Measurements from ENCODE around the gene ELAVL1. TPM values are rescaled to one million over a fixed set of nuclear protein-coding genes. Genes with fewer than 3 reads are reported as not detected.
"Not testable (repeated sequence)": the region's sequence is repeated elsewhere in the genome, so short reads cannot be mapped to it uniquely, and the experiment has no call there.

Gene ELAVL1
- polyA plus RNA-seq, 1 donor, result 56.0 TPM

GRCh38 chr19:7940841-7941240, 64.6 kb downstream of the ELAVL1 start:
- H3K27ac ChIP-seq (ENCODE audit: low read length), result no peak overlapping the region
- WGBS (ENCODE audit: insufficient coverage, low lambda C conversion rate), result no CpG with 5 or more reads among the region's 13 CpGs
- H3K36me3 ChIP-seq (ENCODE audit: control insufficient read depth, insufficient read depth, low read length), result peaks cover 34% of the 10 kb centered on the region
- peaks cover 7% of the 10 kb centered on the region for H3K4me1 ChIP-seq (ENCODE audit: control insufficient read depth, insufficient read depth, low read length)
- no peaks in the 10 kb centered on the region for H3K27me3 ChIP-seq (ENCODE audit: control insufficient read depth, insufficient read depth, low read length)
- no peak overlapping the region for H3K4me3 ChIP-seq (ENCODE audit: low read length)
- H3K9me3 ChIP-seq (ENCODE audit: control insufficient read depth, low read depth, low read length), result no peaks in the 10 kb centered on the region
- no peak for DNase-seq

DNA sequence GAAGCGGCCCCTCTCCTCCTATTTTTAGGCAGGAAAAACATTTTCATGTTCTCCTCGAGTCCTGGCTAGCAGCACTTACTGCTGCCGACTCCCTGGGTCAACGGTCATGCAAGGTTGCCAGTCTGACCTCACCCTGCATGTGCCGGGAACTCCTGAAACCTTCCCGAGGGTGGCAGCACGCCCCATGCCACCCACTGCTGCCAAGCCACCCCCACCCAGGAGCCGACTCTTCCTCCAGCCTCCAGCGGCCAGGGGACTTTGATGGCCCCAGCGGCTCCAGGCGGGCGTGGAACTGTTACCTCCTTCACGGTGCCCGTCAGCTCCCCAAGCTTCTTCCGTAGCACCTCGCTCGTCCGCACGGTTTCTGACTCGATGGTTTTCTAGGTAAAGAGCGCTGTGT, 70.7 kb downstream of the ELAVL1 start:
- Histone ChIP-seq H3K4me1 (ENCODE audit: control insufficient read depth, insufficient read depth, low read length) (no peaks in the 10 kb centered on the region), H3K4me3 (ENCODE audit: low read length) (no peak overlapping the region)
- WGBS (ENCODE audit: insufficient coverage, low lambda C conversion rate), result 100% methylated on average over 5 of the region's 21 CpGs

GRCh38 chr19:7933828-7934725, 71.4 kb downstream of the ELAVL1 start:
- Histone ChIP-seq H3K4me3 (ENCODE audit: low read length) (no peak overlapping the region), H3K9me3 (ENCODE audit: control insufficient read depth, low read depth, low read length) (no peaks in the 10 kb centered on the region), H3K27me3 (ENCODE audit: control insufficient read depth, insufficient read depth, low read length) (no peaks in the 10 kb centered on the region), H3K4me1 (ENCODE audit: control insufficient read depth, insufficient read depth, low read length) (no peaks in the 10 kb centered on the region), H3K27ac (ENCODE audit: low read length) (no peak overlapping the region), H3K36me3 (ENCODE audit: control insufficient read depth, insufficient read depth, low read length) (peaks cover 74% of the 10 kb centered on the region)
- no CpG with 5 or more reads among the region's 55 CpGs for WGBS (ENCODE audit: insufficient coverage, low lambda C conversion rate)
- DNase-seq, result no peak

More for the DNA sequence above, 70.7 kb downstream of the ELAVL1 start:
- H3K27ac ChIP-seq (ENCODE audit: low read length), result no peak overlapping the region
- peaks cover 75% of the 10 kb centered on the region for H3K36me3 ChIP-seq (ENCODE audit: control insufficient read depth, insufficient read depth, low read length)
- no peaks in the 10 kb centered on the region for H3K9me3 ChIP-seq (ENCODE audit: control insufficient read depth, low read depth, low read length)
- no peak for DNase-seq
- H3K27me3 ChIP-seq (ENCODE audit: control insufficient read depth, insufficient read depth, low read length), result no peaks in the 10 kb centered on the region

DNA sequence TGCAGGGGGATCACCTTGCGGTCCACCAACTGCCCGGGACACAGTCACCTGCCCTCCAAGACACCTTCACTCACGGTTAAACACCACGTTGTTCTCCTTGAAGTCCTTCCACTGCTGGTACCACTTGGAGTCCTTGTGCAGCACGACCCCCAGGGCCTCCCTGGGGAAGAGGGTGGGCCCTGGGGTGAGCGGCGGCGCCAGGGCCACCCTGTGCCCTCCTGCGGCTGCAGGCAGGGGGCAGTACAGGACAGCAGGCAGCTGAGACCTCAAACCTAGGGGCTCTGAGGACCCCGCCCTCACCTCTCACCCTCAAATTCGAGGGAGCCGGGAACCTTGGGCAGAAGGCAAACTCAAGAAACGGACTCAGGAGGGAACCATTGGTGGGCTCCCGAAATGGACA, 72.0 kb downstream of the ELAVL1 start:
- Histone ChIP-seq H3K9me3 (ENCODE audit: control insufficient read depth, low read depth, low read length) (no peaks in the 10 kb centered on the region), H3K36me3 (ENCODE audit: control insufficient read depth, insufficient read depth, low read length) (peaks cover 69% of the 10 kb centered on the region), H3K4me3 (ENCODE audit: low read length) (no peak overlapping the region), H3K4me1 (ENCODE audit: control insufficient read depth, insufficient read depth, low read length) (no peaks in the 10 kb centered on the region), H3K27ac (ENCODE audit: low read length) (no peak overlapping the region), H3K27me3 (ENCODE audit: control insufficient read depth, insufficient read depth, low read length) (no peaks in the 10 kb centered on the region)
- no CpG with 5 or more reads among the region's 14 CpGs for WGBS (ENCODE audit: insufficient coverage, low lambda C conversion rate)
- DNase-seq, result no peak

DNA sequence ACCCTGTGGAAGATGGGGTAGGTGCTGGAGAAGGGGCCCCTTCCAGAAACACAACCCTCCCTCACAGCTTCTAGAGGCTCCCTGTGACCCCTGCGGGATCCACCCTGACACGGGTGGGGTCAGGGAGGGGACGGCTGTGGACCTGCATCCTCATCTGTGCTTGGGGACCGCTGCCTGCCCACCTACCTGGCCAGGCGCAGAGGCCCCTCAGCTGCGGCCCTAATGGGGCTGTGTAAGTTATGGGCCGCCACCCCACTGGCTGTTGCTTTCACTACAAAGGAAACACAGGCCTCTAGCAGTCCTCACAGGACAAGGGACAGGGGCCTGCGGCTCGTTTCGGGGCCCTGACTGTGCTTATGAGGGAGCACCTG, 72.5 kb downstream of the ELAVL1 start:
- no peaks in the 10 kb centered on the region for H3K4me1 ChIP-seq (ENCODE audit: control insufficient read depth, insufficient read depth, low read length)
- H3K36me3 ChIP-seq (ENCODE audit: control insufficient read depth, insufficient read depth, low read length), result peaks cover 68% of the 10 kb centered on the region
- no peak overlapping the region for H3K4me3 ChIP-seq (ENCODE audit: low read length)
- no peak for DNase-seq
- WGBS (ENCODE audit: insufficient coverage, low lambda C conversion rate), result no CpG with 5 or more reads among the region's 10 CpGs
- no peaks in the 10 kb centered on the region for H3K9me3 ChIP-seq (ENCODE audit: control insufficient read depth, low read depth, low read length)
- no peaks in the 10 kb centered on the region for H3K27me3 ChIP-seq (ENCODE audit: control insufficient read depth, insufficient read depth, low read length)
- H3K27ac ChIP-seq (ENCODE audit: low read length), result no peak overlapping the region

- Histone ChIP-seq H3K27ac (ENCODE audit: low read length) (no peak overlapping the region), H3K9me3 (ENCODE audit: control insufficient read depth, low read depth, low read length) (no peaks in the 10 kb centered on the region), H3K4me3 (ENCODE audit: low read length) (no peak overlapping the region), H3K4me1 (ENCODE audit: control insufficient read depth, insufficient read depth, low read length) (no peaks in the 10 kb centered on the region), H3K36me3 (ENCODE audit: control insufficient read depth, insufficient read depth, low read length) (peaks cover 67% of the 10 kb centered on the region), H3K27me3 (ENCODE audit: control insufficient read depth, insufficient read depth, low read length) (no peaks in the 10 kb centered on the region)
- WGBS (ENCODE audit: insufficient coverage, low lambda C conversion rate), result no CpG with 5 or more reads among the region's 32 CpGs
- no peak for DNase-seq
Observed at GRCh38 chr19:7932276-7932929, 73.0 kb downstream of the ELAVL1 start.

DNA sequence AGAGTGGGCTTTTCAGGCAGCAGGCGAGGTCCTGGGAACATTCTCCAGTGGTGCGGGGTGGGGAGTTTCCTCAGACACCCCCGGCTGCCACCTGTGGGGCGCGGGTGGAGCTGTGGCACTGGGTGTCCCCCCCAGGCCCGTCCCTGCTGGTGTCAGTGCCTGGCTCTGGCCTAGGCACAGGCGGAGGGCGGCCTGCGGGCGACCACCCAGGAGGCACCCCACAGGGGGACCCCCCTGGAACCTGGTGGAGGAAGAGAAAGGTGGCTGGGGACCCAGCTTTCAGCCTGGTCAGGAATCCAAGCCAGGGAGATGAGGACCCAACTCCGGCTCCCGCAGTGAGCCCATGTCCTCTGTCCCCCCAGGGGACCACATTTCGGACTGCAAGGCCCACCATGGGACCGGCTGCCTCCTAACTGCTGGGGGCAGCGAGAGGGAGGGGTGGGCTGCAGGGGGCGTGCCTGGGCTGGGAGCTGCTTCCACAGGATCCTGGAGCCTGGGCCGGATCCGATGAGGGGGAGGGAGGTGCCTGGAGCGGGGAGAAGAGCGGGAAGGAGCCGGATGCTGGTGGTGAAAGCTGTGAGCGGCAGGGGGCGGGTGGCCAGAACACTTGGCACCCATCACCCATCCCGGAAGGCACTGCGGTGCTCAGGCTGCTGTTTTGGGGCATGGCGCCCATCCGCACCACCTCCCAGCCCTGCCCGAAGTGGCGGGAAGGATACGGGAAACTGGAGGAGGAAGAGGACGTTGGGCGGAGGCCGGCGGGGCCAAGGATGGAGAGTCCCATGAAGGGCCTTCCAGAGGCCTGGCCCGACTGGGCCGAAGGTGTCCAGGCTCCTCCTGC, 74.0 kb downstream of the ELAVL1 start:
- peaks cover 3% of the 10 kb centered on the region for H3K9me3 ChIP-seq (ENCODE audit: control insufficient read depth, low read depth, low read length)
- H3K4me1 ChIP-seq (ENCODE audit: control insufficient read depth, insufficient read depth, low read length), result peaks cover under 1% of the 10 kb centered on the region
- DNase-seq, result no peak
- WGBS (ENCODE audit: insufficient coverage, low lambda C conversion rate), result no CpG with 5 or more reads among the region's 36 CpGs
- H3K36me3 ChIP-seq (ENCODE audit: control insufficient read depth, insufficient read depth, low read length), result peaks cover 63% of the 10 kb centered on the region
- no peak overlapping the region for H3K4me3 ChIP-seq (ENCODE audit: low read length)
- H3K27me3 ChIP-seq (ENCODE audit: control insufficient read depth, insufficient read depth, low read length), result no peaks in the 10 kb centered on the region
- no peak overlapping the region for H3K27ac ChIP-seq (ENCODE audit: low read length)

GRCh38 chr19:7930765-7931164, 74.7 kb downstream of the ELAVL1 start:
- Histone ChIP-seq H3K4me3 (ENCODE audit: low read length) (no peak overlapping the region), H3K36me3 (ENCODE audit: control insufficient read depth, insufficient read depth, low read length) (peaks cover 57% of the 10 kb centered on the region), H3K27me3 (ENCODE audit: control insufficient read depth, insufficient read depth, low read length) (no peaks in the 10 kb centered on the region), H3K4me1 (ENCODE audit: control insufficient read depth, insufficient read depth, low read length) (peaks cover 4% of the 10 kb centered on the region), H3K27ac (ENCODE audit: low read length) (no peak overlapping the region), H3K9me3 (ENCODE audit: control insufficient read depth, low read depth, low read length) (peaks cover 3% of the 10 kb centered on the region)
- WGBS (ENCODE audit: insufficient coverage, low lambda C conversion rate), result no CpG with 5 or more reads among the region's 7 CpGs
- no peak for DNase-seq

DNA sequence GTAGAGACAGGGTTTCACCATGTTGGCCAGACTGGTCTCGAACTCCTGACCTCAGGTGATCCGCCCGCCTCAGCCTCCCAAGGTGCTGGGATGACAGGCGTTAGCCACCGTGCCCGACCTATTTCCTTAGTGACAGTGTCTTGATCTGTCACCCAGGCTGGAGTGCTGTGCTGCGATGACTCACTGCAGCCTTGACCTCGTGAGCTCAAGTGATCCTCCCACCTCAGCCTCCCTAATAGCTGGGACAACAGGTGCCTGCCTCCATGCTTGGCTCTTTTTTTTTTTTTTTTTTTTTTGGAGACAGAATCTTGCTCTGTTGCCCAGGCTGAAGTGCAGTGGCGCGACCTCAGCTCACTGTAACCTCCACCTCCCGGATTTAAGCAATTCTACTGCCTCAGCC, 75.4 kb downstream of the ELAVL1 start:
- WGBS (ENCODE audit: insufficient coverage, low lambda C conversion rate), result no CpG with 5 or more reads among the region's 11 CpGs
- H3K36me3 ChIP-seq (ENCODE audit: control insufficient read depth, insufficient read depth, low read length), result peaks cover 50% of the 10 kb centered on the region
- DNase-seq; H3K27ac ChIP-seq (ENCODE audit: low read length); H3K4me1 ChIP-seq (ENCODE audit: control insufficient read depth, insufficient read depth, low read length); H3K9me3 ChIP-seq (ENCODE audit: control insufficient read depth, low read depth, low read length); H3K4me3 ChIP-seq (ENCODE audit: low read length); H3K27me3 ChIP-seq (ENCODE audit: control insufficient read depth, insufficient read depth, low read length): not testable (repeated sequence)

Data from large intestine (tissue), 3 donors.